Astrocyte of the spinal cord (primary cell): ENCODE results near the gene RAB11FIP4.

Source experiments
- DNase-seq: peaks from one replicate; pipeline ENCODE4 v3.0.0; 2011; ENCODE audit warnings: low read depth, low spot score
- H3K4me3 ChIP-seq: 2 replicates; pipeline ENCODE4 v1.5.1; 2011; ENCODE audit warnings: low read depth, mild to moderate bottlenecking, low read length, moderate library complexity
- in situ Hi-C: cut with HindIII; loops from 2 replicates; pipeline ENCODE4 v1.10.0; 2017; ENCODE audit warnings: low sequenced_read_pairs
- TF ChIP-seq, protein P1 (sequence below): IDR thresholded peaks from 2 replicates; pipeline ENCODE4 v1.5.1; 2012; ENCODE audit warnings: low read depth, mild to moderate bottlenecking, low read length, inconsistent platforms

The RAB11FIP4 gene

GRCh38 chr17:31509805-31510177, 118.3 kb downstream of the RAB11FIP4 start:
- TF ChIP-seq, protein P1, sequence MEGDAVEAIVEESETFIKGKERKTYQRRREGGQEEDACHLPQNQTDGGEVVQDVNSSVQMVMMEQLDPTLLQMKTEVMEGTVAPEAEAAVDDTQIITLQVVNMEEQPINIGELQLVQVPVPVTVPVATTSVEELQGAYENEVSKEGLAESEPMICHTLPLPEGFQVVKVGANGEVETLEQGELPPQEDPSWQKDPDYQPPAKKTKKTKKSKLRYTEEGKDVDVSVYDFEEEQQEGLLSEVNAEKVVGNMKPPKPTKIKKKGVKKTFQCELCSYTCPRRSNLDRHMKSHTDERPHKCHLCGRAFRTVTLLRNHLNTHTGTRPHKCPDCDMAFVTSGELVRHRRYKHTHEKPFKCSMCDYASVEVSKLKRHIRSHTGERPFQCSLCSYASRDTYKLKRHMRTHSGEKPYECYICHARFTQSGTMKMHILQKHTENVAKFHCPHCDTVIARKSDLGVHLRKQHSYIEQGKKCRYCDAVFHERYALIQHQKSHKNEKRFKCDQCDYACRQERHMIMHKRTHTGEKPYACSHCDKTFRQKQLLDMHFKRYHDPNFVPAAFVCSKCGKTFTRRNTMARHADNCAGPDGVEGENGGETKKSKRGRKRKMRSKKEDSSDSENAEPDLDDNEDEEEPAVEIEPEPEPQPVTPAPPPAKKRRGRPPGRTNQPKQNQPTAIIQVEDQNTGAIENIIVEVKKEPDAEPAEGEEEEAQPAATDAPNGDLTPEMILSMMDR, result no peak
- no peak overlapping the region for H3K4me3 ChIP-seq
- in situ Hi-C loops, result no loop called here
- DNase-seq, result no peak

- in situ Hi-C loops, result no loop called here
- no peak overlapping the region for H3K4me3 ChIP-seq
These were observed 119.1 kb downstream of the RAB11FIP4 start for GRCh38 chr17:31510308-31511194.

DNA sequence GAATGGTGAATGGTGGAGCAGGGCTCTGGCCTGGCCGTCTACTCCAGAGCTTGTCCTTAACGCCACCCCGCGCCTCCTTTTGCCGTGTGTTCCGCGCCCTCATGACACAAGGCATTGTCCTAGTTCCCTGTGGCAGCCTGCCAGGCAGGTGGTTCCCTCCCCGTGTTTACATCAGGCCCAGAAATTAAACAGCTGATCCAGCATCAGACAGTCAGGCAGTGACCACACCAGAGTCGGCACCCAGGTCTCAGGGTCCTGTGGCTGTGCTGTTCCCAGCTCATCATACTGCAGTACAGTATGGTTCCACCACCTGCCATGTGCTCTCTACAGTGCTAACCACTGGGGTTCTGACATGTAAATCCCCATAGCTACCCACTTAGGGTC, 119.7 kb downstream of the RAB11FIP4 start:
- TF ChIP-seq, protein P1, result no peak
- in situ Hi-C loops, result no loop called here
- no peak for DNase-seq
- no peak overlapping the region for H3K4me3 ChIP-seq

More at GRCh38 chr17:31510308-31511194, 119.1 kb downstream of the RAB11FIP4 start:
- TF ChIP-seq, protein P1, result no peak
- no peak for DNase-seq

GRCh38 chr17:31511580-31511979, 120.1 kb downstream of the RAB11FIP4 start:
- in situ Hi-C loops, result no loop called here
- TF ChIP-seq, protein P1, result no peak
- no peak overlapping the region for H3K4me3 ChIP-seq
- no peak for DNase-seq

- in situ Hi-C loops, result no loop called here
- no peak overlapping the region for H3K4me3 ChIP-seq
- TF ChIP-seq, protein P1, result no peak
These were observed 120.7 kb downstream of the RAB11FIP4 start for GRCh38 chr17:31512104-31512740.

DNA sequence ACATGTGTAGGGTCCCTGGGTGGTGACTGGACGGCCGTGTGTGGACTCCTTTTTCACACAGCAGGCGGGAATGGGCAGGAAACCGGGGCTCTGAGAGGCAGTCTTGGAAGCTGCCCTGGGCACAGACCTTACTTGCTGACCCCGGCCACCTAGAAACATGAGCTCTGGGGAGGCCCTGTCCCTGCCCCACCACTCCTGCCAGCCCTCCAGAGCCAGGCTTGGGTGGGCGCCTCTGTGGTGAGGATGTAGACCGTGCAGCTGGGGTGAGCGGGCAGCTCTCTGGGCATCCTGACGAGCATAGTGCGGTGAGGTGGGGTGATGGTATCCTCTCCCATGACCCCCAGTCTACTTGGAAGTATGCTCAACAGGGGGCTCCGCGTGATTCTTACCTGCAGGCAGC, 121.3 kb downstream of the RAB11FIP4 start:
- no peak for DNase-seq
- TF ChIP-seq, protein P1, result no peak
- in situ Hi-C loops, result no loop called here
- H3K4me3 ChIP-seq, result no peak overlapping the region

More at GRCh38 chr17:31512104-31512740, 120.7 kb downstream of the RAB11FIP4 start:
- DNase-seq, result no peak
